HepG2 (cell line): ENCODE results near the gene ACOXL.

Experiments
- DNMT3B ChIP-seq: conservative IDR thresholded peaks from 2 replicates; pipeline ENCODE4 v1.6.1; 2016; ENCODE audit warnings: missing biosample characterization, control low read depth
- EP300 ChIP-seq, 3 experiments: sonication (generic) in 1 of 3; formaldehyde crosslinking in 1 of 3; IDR thresholded peaks; 2 replicates each; pipeline versions ENCODE4 v1.5.1 to v1.6.1; 2011 to 2020; ENCODE audit warnings: low read depth in 2 of 3, low read length in 2 of 3, borderline replicate concordance in 1 of 3, improper control_type of control experiment in 1 of 3, mild to moderate bottlenecking in 1 of 3, missing genetic modification reagents in 1 of 3, moderate library complexity in 1 of 3
- KDM5B ChIP-seq: sonication (generic); formaldehyde crosslinking; IDR thresholded peaks from 2 replicates; pipeline ENCODE4 v1.4.0; 2020; ENCODE audit warnings: missing genetic modification reagents, mild to moderate bottlenecking, borderline replicate concordance
- MED13 ChIP-seq: sonication (generic); formaldehyde crosslinking; IDR thresholded peaks from 2 replicates; pipeline ENCODE4 v1.5.0; 2020; ENCODE audit warnings: missing genetic modification reagents
- RBFOX2 ChIP-seq: fragments of 200-400 bp; formaldehyde crosslinking; IDR thresholded peaks from 2 replicates; pipeline ENCODE4 v1.6.1; 2017; ENCODE audit warnings: low read depth, mild to moderate bottlenecking, low read length
- ZNF430 ChIP-seq: sonication (generic); formaldehyde crosslinking; IDR thresholded peaks from 2 replicates; pipeline ENCODE4 v1.9.0; 2021; ENCODE audit warnings: mild to moderate bottlenecking, missing genetic modification reagents
- TF ChIP-seq, protein P1 (sequence below): sonication (generic); formaldehyde crosslinking; IDR thresholded peaks from 2 replicates; pipeline ENCODE4 v1.4.0; 2020; ENCODE audit warnings: low read depth, mild to moderate bottlenecking, missing genetic modification reagents
- TF ChIP-seq, protein P2 (sequence below): sonication (generic); formaldehyde crosslinking; IDR thresholded peaks from 2 replicates; pipeline ENCODE4 v1.9.0; 2021; ENCODE audit warnings: missing genetic modification reagents, mild to moderate bottlenecking, borderline replicate concordance
- TF ChIP-seq, protein P3 (sequence below): sonication (generic); formaldehyde crosslinking; IDR thresholded peaks from 2 replicates; pipeline ENCODE4 v1.4.0; 2020; ENCODE audit warnings: mild to moderate bottlenecking, missing genetic modification reagents, borderline replicate concordance

DNA sequence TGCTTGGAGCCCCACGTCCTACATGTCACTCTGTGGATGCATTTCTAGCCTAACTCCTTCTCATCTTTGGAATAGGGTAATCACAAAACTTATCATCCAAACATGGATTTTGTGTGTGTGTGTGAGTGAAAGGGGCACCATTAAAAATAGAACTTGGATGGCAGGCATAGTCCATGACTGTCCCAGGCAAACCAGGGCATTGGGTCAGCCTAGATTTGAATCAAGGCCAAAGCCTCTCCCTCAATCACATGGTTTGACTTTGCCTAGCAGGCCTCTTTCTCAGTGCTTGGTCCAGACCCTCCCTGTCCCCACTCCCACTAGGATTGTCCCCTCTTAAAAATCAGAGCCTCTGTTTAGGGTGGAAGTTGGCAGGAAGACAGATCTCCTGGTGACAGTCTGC, 320.9 kb downstream of the ACOXL start:
- TF ChIP-seq KDM5B (CRISPR knock-in tag) (no peak), MED13 (no peak), ZNF430 (no peak), RBFOX2 (no peak), EP300 (IDR thresholded peaks at IDR 0.05; ENCODE audit: low read depth in 2 of 2, low read length in 2 of 2) (no peak), EP300 (CRISPR knock-in tag; IDR thresholded peaks at IDR 0.05; ENCODE audit: borderline replicate concordance) (no peak), DNMT3B (no peak)
- TF ChIP-seq, protein P1, sequence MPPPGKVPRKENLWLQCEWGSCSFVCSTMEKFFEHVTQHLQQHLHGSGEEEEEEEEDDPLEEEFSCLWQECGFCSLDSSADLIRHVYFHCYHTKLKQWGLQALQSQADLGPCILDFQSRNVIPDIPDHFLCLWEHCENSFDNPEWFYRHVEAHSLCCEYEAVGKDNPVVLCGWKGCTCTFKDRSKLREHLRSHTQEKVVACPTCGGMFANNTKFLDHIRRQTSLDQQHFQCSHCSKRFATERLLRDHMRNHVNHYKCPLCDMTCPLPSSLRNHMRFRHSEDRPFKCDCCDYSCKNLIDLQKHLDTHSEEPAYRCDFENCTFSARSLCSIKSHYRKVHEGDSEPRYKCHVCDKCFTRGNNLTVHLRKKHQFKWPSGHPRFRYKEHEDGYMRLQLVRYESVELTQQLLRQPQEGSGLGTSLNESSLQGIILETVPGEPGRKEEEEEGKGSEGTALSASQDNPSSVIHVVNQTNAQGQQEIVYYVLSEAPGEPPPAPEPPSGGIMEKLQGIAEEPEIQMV (CRISPR knock-in tag) = no peak
- TF ChIP-seq, protein P2, sequence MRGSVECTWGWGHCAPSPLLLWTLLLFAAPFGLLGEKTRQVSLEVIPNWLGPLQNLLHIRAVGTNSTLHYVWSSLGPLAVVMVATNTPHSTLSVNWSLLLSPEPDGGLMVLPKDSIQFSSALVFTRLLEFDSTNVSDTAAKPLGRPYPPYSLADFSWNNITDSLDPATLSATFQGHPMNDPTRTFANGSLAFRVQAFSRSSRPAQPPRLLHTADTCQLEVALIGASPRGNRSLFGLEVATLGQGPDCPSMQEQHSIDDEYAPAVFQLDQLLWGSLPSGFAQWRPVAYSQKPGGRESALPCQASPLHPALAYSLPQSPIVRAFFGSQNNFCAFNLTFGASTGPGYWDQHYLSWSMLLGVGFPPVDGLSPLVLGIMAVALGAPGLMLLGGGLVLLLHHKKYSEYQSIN (CRISPR knock-in tag) = no peak
- TF ChIP-seq, protein P3, sequence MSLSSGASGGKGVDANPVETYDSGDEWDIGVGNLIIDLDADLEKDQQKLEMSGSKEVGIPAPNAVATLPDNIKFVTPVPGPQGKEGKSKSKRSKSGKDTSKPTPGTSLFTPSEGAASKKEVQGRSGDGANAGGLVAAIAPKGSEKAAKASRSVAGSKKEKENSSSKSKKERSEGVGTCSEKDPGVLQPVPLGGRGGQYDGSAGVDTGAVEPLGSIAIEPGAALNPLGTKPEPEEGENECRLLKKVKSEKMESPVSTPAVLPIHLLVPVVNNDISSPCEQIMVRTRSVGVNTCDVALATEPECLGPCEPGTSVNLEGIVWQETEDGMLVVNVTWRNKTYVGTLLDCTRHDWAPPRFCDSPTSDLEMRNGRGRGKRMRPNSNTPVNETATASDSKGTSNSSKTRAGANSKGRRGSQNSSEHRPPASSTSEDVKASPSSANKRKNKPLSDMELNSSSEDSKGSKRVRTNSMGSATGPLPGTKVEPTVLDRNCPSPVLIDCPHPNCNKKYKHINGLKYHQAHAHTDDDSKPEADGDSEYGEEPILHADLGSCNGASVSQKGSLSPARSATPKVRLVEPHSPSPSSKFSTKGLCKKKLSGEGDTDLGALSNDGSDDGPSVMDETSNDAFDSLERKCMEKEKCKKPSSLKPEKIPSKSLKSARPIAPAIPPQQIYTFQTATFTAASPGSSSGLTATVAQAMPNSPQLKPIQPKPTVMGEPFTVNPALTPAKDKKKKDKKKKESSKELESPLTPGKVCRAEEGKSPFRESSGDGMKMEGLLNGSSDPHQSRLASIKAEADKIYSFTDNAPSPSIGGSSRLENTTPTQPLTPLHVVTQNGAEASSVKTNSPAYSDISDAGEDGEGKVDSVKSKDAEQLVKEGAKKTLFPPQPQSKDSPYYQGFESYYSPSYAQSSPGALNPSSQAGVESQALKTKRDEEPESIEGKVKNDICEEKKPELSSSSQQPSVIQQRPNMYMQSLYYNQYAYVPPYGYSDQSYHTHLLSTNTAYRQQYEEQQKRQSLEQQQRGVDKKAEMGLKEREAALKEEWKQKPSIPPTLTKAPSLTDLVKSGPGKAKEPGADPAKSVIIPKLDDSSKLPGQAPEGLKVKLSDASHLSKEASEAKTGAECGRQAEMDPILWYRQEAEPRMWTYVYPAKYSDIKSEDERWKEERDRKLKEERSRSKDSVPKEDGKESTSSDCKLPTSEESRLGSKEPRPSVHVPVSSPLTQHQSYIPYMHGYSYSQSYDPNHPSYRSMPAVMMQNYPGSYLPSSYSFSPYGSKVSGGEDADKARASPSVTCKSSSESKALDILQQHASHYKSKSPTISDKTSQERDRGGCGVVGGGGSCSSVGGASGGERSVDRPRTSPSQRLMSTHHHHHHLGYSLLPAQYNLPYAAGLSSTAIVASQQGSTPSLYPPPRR (CRISPR knock-in tag) = no peak
